VCaP (cell line): Measurements from ENCODE around the gene EFNA1.
"Not testable (repeated sequence)": the region's sequence is repeated elsewhere in the genome, so short reads cannot be mapped to it uniquely, and the experiment has no call there.

Experiments used
- H3K27ac ChIP-seq: fragments of 450-650 bp; 2 replicates; pipeline ENCODE4 v1.5.1; 2017
- TF ChIP-seq, protein P1 (sequence below): fragments of 450-650 bp; conservative IDR thresholded peaks from 2 replicates; pipeline ENCODE4 v1.5.1; 2017; ENCODE audit warnings: mild to moderate bottlenecking, moderate library complexity

Gene EFNA1

DNA sequence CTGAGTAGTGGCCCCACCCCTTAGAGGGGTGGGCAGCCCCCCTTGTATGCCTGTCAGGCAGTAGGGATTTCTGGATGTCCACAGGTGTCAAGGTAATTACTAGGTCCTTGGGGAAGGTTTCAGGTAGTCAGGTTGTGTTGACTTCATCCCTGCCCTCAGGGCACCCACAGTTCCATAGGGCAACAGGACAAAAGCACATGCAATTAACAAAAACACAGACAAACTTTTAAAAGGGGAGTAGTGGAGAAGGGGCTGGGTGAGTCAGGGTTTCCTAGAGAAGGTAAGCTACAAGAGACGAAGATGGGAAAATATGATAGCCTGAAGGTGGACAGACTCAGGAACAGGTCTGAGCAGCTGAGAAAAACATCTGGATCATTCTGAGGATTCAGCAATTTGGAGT lies 31.3 kb downstream of the EFNA1 start:
- TF ChIP-seq, protein P1, sequence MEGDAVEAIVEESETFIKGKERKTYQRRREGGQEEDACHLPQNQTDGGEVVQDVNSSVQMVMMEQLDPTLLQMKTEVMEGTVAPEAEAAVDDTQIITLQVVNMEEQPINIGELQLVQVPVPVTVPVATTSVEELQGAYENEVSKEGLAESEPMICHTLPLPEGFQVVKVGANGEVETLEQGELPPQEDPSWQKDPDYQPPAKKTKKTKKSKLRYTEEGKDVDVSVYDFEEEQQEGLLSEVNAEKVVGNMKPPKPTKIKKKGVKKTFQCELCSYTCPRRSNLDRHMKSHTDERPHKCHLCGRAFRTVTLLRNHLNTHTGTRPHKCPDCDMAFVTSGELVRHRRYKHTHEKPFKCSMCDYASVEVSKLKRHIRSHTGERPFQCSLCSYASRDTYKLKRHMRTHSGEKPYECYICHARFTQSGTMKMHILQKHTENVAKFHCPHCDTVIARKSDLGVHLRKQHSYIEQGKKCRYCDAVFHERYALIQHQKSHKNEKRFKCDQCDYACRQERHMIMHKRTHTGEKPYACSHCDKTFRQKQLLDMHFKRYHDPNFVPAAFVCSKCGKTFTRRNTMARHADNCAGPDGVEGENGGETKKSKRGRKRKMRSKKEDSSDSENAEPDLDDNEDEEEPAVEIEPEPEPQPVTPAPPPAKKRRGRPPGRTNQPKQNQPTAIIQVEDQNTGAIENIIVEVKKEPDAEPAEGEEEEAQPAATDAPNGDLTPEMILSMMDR, result no peak
- no peak overlapping the region for H3K27ac ChIP-seq

DNA sequence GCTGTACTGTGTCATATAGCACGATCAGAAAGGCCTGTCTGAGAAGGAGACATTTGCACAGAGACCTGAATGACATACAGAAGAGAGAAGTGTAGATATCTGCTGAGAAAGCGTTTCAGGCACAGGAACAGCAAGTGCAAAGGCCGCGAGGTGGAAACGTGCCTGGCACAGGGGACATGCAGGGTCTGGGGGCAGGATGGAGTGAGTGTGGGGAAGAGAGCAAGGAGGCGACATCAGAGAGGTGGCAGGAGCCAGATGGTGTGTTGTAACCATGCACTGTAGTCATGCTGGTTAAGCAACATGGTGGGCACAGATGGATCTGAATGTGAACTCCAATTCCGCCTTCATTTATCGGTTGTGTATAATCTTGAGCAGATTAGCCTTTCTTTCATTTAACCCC lies 32.5 kb downstream of the EFNA1 start:
- TF ChIP-seq, protein P1, result no peak

DNA sequence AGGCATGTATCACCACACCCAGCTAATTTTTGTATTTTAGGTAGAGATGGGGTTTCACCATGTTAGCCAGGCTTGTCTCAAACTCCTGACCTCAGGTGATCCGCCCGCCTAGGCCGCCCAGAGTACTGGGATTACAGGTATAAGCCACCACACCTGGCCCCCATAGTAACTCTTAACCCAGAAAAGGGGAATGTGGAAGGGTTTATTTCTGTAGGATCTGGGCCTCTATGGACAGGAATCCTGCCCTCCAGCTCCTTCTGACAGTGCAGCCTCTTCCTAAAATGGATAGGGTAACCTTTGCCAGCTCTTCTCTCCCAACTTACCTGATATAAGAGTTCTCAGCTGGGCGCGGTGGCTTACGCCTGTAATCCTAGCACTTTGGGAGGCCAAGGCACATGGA lies 35.0 kb downstream of the EFNA1 start:
- not testable (repeated sequence) for H3K27ac ChIP-seq

More for the DNA sequence above, 32.5 kb downstream of the EFNA1 start:
- H3K27ac ChIP-seq, result no peak overlapping the region

DNA sequence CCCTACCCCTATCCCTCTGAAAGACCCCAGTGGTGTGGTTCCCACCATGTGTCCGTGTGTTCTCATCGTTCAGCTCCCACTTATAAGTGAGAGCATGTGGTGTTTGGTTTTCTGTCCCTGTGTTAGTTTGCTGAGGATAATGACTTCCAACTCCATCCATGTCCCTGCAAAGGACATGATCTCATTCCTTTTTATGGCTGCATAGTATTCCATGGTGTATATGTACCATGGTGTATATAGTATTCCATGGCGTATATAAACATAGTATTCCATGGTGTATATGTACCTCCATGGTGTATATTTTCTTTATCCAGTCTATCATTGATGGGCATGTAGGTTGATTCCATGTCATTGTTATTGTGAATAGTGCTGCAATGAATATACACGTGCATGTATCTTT lies 36.1 kb downstream of the EFNA1 start:
- not testable (repeated sequence) for H3K27ac ChIP-seq

DNA sequence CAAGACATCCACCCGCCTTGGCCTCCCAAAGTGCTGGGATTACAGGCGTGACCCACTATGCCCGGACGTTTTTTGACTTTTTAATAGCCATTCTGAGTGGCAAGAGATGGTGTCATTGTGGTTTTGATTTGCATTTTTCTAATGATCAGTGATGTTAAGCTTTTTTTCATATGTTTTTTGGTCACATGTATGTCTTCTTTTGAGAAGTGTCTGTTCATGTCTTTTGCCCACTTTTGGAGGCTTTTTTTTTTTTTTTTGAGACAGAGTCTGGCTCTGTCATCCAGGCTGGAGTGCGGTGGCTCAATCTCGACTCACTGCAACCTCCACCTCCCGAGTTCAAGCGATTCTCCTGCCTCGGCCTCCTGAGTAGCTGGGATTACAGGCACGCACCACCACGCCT lies 36.9 kb downstream of the EFNA1 start:
- H3K27ac ChIP-seq, result not testable (repeated sequence)

DNA sequence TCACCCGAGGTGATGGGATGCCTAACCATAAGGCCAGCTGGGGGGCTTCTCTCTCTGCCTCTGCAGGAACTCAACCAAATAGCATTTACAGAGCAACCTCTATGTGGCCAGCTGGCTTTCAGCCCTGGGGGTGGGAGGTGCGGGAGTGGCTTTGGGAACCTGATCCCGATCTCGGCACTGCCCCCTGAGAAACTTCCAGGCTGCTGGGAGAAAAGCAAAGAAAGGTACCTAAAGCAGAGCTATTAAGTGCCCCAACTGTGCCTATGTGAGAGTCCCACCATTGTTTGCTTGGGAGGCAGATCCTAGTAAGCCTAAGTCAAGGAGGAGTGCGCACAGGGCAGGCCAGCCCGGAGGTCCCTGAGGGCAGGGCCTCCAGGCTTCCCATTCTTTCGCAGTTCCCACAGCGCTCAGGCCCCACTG lies 38.4 kb downstream of the EFNA1 start:
- H3K27ac ChIP-seq, result no peak overlapping the region
- TF ChIP-seq, protein P1, result no peak

DNA sequence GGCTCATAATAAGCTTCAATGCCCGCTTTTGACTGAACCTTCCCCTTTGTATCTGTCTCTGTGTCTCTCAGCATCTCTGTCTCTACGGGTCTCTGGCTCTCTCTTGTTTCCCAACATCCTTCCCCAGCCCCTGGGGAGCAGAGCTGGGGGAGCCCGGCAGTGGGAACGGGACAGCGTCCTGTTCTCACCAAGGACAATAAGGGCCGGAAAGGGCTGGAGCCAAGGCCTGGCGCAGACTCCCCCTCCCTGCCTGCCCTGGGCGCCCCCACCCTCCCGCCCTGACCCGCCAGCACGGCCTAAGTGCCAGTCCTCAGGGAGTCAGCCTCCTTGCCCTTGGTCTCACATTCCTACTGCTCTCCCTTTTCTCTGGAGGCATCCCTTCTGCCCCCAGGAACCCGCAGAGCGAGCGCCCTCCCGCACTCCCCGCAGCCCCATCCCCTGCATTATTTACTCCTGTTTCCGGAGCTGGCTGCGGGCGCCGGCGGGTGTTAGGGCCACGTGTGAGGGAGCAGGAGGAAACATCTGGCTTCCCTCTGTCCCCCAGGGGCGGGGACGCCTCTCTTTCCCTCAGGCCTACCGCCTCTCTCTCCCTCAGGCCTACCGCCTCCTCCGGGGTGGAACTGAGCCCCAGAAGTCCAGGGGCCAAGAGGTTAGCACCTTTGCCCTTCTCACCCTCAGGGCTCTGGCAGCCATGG lies 38.9 kb downstream of the EFNA1 start:
- TF ChIP-seq, protein P1, result no peak

DNA sequence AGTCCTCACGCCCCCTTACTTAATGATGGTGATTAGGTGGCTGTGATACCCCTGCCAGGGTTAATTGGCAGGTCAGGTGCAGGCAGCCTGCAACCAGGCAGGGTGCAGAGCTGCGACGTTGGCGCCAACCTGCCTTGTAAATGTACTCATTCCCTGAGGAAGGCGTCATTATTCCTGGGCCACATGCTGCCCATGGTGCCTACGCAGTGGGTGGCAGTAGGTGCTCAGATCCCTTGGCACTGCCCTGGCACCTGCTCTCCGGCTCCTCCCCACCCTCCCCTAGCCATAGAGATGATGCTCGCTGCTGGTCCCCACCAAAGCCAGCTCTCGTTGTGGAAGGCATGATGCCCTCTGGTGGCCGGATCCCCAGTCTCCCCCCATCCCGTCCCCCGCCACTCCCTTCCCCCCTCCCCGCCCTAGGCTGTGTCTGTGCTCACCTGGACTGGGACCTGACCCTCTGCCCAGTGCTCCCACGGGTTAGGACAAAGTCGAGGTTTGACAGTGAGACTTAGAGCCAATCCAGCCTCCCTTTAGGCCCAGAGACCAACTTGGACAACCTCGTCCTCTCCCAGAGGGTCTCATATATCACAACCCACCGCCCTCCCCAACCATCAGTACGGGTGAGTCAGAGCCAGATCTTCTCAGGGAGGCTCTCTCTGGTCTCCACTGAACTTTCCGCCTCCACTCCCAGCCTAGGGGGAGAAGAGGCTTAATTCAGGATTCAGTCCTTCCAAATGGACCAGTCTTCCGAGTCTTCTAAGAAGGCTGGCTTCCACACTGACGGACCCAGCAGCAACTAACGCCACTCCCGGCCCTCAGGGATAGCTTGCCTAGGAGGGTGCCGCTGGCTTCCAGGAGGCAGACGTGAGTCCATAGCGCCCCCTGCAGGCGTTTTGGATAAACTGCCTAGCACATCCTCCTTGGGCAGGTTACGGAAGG lies 39.8 kb downstream of the EFNA1 start:
- no peak overlapping the region for H3K27ac ChIP-seq
- TF ChIP-seq, protein P1, result peak; percentile 82

More for the DNA sequence above, 38.9 kb downstream of the EFNA1 start:
- no peak overlapping the region for H3K27ac ChIP-seq

DNA sequence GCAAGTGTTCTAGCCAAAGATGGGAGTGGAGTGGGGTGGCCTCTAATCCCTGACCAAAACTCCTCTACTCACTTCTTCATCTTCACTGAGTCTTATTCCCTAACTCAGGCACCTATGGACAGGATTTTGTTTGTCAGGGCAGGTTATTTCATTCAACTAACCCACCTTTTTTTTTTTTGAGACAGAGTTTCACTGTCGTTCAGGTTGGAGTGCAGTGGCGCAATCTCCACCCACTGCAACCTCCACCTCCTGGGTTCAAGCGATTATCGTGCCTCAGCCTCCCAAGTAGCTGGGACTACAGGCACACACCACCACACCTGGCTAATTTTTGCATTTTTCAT lies 40.4 kb downstream of the EFNA1 start:
- H3K27ac ChIP-seq, result not testable (repeated sequence)
- TF ChIP-seq, protein P1, result peak; percentile 22
